PFSK-1 (cell line): ENCODE results near the gene CDON.

Source experiments
- POLR2AphosphoS5 ChIP-seq: IDR thresholded peaks from 2 replicates; pipeline ENCODE4 v1.6.1; 2012; ENCODE audit warnings: low read depth, mild to moderate bottlenecking, control low read depth, low read length, moderate library complexity
- SIN3A ChIP-seq: IDR thresholded peaks from 2 replicates; pipeline ENCODE4 v1.6.1; 2012; ENCODE audit warnings: mild to moderate bottlenecking, low read length, moderate library complexity, borderline replicate concordance; ENCODE audit not compliant: insufficient read depth
- TAF1 ChIP-seq: IDR thresholded peaks from 2 replicates; pipeline ENCODE4 v1.6.1; 2012; ENCODE audit warnings: low read length, control low read depth, borderline replicate concordance; ENCODE audit not compliant: insufficient read depth
- TF ChIP-seq, protein P1 (sequence below), 2 experiments: IDR thresholded peaks; 2 replicates each; pipeline versions ENCODE4 v1.6.1 to v1.8.0; 2011 to 2012; ENCODE audit warnings: low read depth in 2 of 2, low read length in 2 of 2, control low read depth in 1 of 2, inconsistent platforms in 1 of 2, mild to moderate bottlenecking in 1 of 2, moderate library complexity in 1 of 2; ENCODE audit not compliant: insufficient read depth in 1 of 2

DNA sequence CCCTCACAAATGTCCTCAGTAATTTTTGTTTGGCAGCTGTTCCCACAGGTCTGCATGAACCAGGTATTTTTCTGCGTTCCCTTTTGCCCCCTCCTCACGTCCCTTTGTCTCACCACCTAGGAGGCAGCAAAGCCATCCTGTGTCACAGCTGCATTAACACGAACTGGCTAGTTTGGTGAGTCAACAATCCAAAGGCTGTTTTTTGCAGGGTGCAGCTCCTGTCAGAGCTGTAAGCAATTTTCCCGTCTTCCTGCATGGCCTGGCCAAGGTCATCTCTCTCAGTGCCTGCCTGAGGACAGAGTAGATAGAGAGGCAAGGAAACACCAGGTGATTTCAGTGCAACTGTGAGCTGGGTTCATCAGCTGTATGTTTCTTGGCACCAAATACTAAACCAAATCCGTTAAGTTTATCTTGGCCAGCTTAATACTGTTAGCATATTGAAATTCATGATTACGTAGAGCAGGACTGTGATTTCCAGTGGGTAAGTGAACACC lies 137.4 kb downstream of the CDON start:
- TF ChIP-seq, protein P1, sequence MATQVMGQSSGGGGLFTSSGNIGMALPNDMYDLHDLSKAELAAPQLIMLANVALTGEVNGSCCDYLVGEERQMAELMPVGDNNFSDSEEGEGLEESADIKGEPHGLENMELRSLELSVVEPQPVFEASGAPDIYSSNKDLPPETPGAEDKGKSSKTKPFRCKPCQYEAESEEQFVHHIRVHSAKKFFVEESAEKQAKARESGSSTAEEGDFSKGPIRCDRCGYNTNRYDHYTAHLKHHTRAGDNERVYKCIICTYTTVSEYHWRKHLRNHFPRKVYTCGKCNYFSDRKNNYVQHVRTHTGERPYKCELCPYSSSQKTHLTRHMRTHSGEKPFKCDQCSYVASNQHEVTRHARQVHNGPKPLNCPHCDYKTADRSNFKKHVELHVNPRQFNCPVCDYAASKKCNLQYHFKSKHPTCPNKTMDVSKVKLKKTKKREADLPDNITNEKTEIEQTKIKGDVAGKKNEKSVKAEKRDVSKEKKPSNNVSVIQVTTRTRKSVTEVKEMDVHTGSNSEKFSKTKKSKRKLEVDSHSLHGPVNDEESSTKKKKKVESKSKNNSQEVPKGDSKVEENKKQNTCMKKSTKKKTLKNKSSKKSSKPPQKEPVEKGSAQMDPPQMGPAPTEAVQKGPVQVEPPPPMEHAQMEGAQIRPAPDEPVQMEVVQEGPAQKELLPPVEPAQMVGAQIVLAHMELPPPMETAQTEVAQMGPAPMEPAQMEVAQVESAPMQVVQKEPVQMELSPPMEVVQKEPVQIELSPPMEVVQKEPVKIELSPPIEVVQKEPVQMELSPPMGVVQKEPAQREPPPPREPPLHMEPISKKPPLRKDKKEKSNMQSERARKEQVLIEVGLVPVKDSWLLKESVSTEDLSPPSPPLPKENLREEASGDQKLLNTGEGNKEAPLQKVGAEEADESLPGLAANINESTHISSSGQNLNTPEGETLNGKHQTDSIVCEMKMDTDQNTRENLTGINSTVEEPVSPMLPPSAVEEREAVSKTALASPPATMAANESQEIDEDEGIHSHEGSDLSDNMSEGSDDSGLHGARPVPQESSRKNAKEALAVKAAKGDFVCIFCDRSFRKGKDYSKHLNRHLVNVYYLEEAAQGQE (IDR thresholded peaks at IDR 0.05; ENCODE audit: insufficient read depth in 1 of 2, low read depth in 2 of 2, low read length in 2 of 2): no peak
- TF ChIP-seq POLR2AphosphoS5 (no peak), SIN3A (no peak), TAF1 (no peak)
